ENCODE measurements around the gene NUP107.

DNA sequence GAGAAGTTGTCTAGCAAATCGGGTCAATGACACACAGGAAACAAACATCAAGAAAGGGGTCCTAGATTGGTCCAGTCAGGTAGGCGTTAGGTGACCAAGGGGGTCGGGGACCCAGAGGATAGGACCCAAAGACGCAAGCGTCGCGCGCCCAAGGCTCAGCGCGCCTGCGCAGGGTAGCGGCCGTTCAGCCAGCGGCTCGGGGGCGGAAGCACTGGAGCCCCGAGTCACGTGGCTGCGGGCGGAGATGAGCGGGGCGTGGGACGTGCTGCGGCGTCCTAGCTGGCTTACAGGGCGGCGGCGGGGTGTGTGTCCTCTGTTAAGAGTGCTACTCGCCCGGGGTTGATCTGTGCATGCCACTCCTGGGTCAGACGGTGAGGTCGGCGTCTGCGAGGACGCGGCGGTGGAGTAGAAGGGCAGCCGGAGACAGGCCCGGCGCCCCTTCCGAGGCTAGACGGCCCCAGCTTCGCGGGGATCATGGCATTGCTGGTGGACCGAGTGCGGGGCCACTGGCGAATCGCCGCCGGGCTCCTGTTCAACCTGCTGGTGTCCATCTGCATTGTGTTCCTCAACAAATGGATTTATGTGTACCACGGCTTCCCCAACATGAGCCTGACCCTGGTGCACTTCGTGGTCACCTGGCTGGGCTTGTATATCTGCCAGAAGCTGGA is 59.3 kb downstream of the NUP107 start, which contains the start of gene SLC35E3:
- TF ChIP-seq, protein P1, sequence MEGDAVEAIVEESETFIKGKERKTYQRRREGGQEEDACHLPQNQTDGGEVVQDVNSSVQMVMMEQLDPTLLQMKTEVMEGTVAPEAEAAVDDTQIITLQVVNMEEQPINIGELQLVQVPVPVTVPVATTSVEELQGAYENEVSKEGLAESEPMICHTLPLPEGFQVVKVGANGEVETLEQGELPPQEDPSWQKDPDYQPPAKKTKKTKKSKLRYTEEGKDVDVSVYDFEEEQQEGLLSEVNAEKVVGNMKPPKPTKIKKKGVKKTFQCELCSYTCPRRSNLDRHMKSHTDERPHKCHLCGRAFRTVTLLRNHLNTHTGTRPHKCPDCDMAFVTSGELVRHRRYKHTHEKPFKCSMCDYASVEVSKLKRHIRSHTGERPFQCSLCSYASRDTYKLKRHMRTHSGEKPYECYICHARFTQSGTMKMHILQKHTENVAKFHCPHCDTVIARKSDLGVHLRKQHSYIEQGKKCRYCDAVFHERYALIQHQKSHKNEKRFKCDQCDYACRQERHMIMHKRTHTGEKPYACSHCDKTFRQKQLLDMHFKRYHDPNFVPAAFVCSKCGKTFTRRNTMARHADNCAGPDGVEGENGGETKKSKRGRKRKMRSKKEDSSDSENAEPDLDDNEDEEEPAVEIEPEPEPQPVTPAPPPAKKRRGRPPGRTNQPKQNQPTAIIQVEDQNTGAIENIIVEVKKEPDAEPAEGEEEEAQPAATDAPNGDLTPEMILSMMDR (IDR thresholded peaks at IDR 0.05), result peak in 1 of 6 experiments; percentile 5
- peak in 1 of 2 donors; percentile 83 for TF ChIP-seq POLR2A (IDR thresholded peaks at IDR 0.05)
